ENCODE results near the gene JAK1. TPM values are rescaled to one million over a fixed set of nuclear protein-coding genes. Genes with fewer than 3 reads are reported as not detected.

JAK1 gene
- total and polyA plus RNA-seq, 2 experiments from 2014 or later = 8.0 to 19.5 TPM

GRCh38 chr1:64975127-64975526 is 8.8 kb upstream of the JAK1 start:
- Mint-ChIP-seq H3K27ac (no peak overlapping the region), H3K9me3 (no peaks in the 10 kb centered on the region), H3K36me3 (ENCODE audit: low read depth) (no peaks in the 10 kb centered on the region), H3K27me3 (ENCODE audit: insufficient read depth, low read depth, poor library complexity) (peaks cover 2% of the 10 kb centered on the region), H3K4me3 (no peak overlapping the region), H3K4me1 (peaks cover 10% of the 10 kb centered on the region)
- H3K9me2 ChIP-seq (ENCODE audit: insufficient read depth) = no peaks in the 10 kb centered on the region
- ATAC-seq (no peak), DNase-seq (ENCODE audit: low spot score) (no peak)
- TF ChIP-seq ZNF114 (CRISPR knock-in tag; IDR thresholded peaks at IDR 0.05) = no peak
- TF ChIP-seq ZNF331 (CRISPR knock-in tag; IDR thresholded peaks at IDR 0.05; ENCODE audit: low read depth) = no peak
- TF ChIP-seq ETS1 (IDR thresholded peaks at IDR 0.05) = no peak
- no peak for TF ChIP-seq CREB1 (CRISPR knock-in tag; IDR thresholded peaks at IDR 0.05; ENCODE audit: low read depth)
- TF ChIP-seq JUNB (IDR thresholded peaks at IDR 0.05; ENCODE audit: unreplicated experiment) = no peak
- TF ChIP-seq NANOG (IDR thresholded peaks at IDR 0.05; ENCODE audit: borderline replicate concordance) = no peak
- no peak for TF ChIP-seq POLR2AphosphoS5 (IDR thresholded peaks at IDR 0.05; ENCODE audit: low read depth)
- no peak for TF ChIP-seq STAT1 (IDR thresholded peaks at IDR 0.05; ENCODE audit: unreplicated experiment)
- no peak for TF ChIP-seq CTCF (conservative IDR thresholded peaks at IDR 0.05; ENCODE audit: low read depth in 2 of 2)
- TF ChIP-seq EZH2phosphoT487 (IDR thresholded peaks at IDR 0.05; ENCODE audit: unreplicated experiment) = no peak
- TF ChIP-seq EZH2 (IDR thresholded peaks at IDR 0.05; ENCODE audit: low read depth, unreplicated experiment) = no peak
- no peak for TF ChIP-seq ZNF462 (CRISPR knock-in tag; IDR thresholded peaks at IDR 0.05)
- no peak for TF ChIP-seq REST (IDR thresholded peaks at IDR 0.05; ENCODE audit: unreplicated experiment)
- H3K4me2 ChIP-seq = no peak overlapping the region
- no peaks in the 10 kb centered on the region for H3F3A ChIP-seq (replicated peaks; ENCODE audit: low read depth)
- H3K36me3 ChIP-seq (ENCODE audit: insufficient read depth) = no peaks in the 10 kb centered on the region
- H3K79me2 ChIP-seq (replicated peaks; ENCODE audit: insufficient read depth) = no peaks in the 10 kb centered on the region
- no peak overlapping the region for H3K4me3 ChIP-seq
- H2AFZ ChIP-seq = no peak overlapping the region
- H3K27me3 ChIP-seq (ENCODE audit: insufficient read depth) = no peaks in the 10 kb centered on the region
- no peaks in the 10 kb centered on the region for H4K20me1 ChIP-seq (replicated peaks; ENCODE audit: insufficient read depth)
- peaks cover 5% of the 10 kb centered on the region; the same call in 1 of the 2 replicates for H3K4me1 ChIP-seq (ENCODE audit: insufficient read depth)
- no peak overlapping the region for H3K27ac ChIP-seq (ENCODE audit: low read depth)

Data from GM23338 (cell line).